Sigmoid colon (tissue), 4 donors: ENCODE results near the gene COMMD10.

Experiments
- CTCF ChIP-seq, 4 experiments: fragments of 450-650 bp in 3 of 4; fragments of 200-600 bp in 1 of 4; IDR thresholded peaks; one replicate each; pipeline ENCODE4 v1.5.1; 2016 to 2019; ENCODE audit warnings: antibody characterized with exemption in 4 of 4, mild to moderate bottlenecking in 3 of 4, moderate library complexity in 2 of 4
- EP300 ChIP-seq, 4 donors: sonication (generic); formaldehyde crosslinking; IDR thresholded peaks; one replicate each; pipeline ENCODE4 v1.6.1; 2017; ENCODE audit warnings: antibody characterized with exemption in 4 of 4

- no peak for TF ChIP-seq CTCF (IDR thresholded peaks at IDR 0.05)
- TF ChIP-seq EP300 (IDR thresholded peaks at IDR 0.05) = no peak
Observed at GRCh38 chr5:116091416-116091815, 6.6 kb downstream of the COMMD10 start.
